NCI-H345 treated with DMSO at 0.1 percent for 48 hours (cell line): Measurements from ENCODE around the gene RAPGEF3.

Experiments
- DNase-seq: peaks from one replicate; lab custom pipeline; 2025; ENCODE audit not compliant: unreplicated experiment; lab: John Stamatoyannopoulos, UW

RAPGEF3 gene

GRCh38 chr12:47722941-47723631 is 35.6 kb downstream of the RAPGEF3 start:
- no peak for DNase-seq

- no peak for DNase-seq
These were observed 36.4 kb downstream of the RAPGEF3 start for GRCh38 chr12:47722136-47722834.

- DNase-seq, result no peak
These were observed 37.2 kb downstream of the RAPGEF3 start for GRCh38 chr12:47721431-47721973.

GRCh38 chr12:47718531-47718930 is 40.1 kb downstream of the RAPGEF3 start:
- DNase-seq, result no peak

GRCh38 chr12:47717443-47718193 is 41.1 kb downstream of the RAPGEF3 start:
- peak; percentile 16 for DNase-seq

GRCh38 chr12:47717046-47717442 is 41.6 kb downstream of the RAPGEF3 start:
- DNase-seq, result no peak

- no peak for DNase-seq
These were observed 42.7 kb downstream of the RAPGEF3 start for GRCh38 chr12:47715877-47716548.

GRCh38 chr12:47715393-47715876 is 43.2 kb downstream of the RAPGEF3 start:
- DNase-seq, result peak; percentile 5

- DNase-seq, result no peak
These were observed 43.8 kb downstream of the RAPGEF3 start for GRCh38 chr12:47714826-47715386.

- DNase-seq, result no peak
These were observed 46.5 kb downstream of the RAPGEF3 start for GRCh38 chr12:47712171-47712570.

- no peak for DNase-seq
These were observed 47.2 kb downstream of the RAPGEF3 start for GRCh38 chr12:47711448-47711847.

- no peak for DNase-seq
These were observed 48.4 kb downstream of the RAPGEF3 start for GRCh38 chr12:47710278-47710677.

- no peak for DNase-seq
These were observed 49.0 kb downstream of the RAPGEF3 start for GRCh38 chr12:47709671-47710070.

GRCh38 chr12:47709237-47709636 is 49.4 kb downstream of the RAPGEF3 start:
- no peak for DNase-seq

GRCh38 chr12:47707905-47708543 is 50.7 kb downstream of the RAPGEF3 start:
- no peak for DNase-seq

GRCh38 chr12:47707355-47707754 is 51.3 kb downstream of the RAPGEF3 start:
- no peak for DNase-seq

GRCh38 chr12:47705566-47706425 is 52.9 kb downstream of the RAPGEF3 start, which contains the start of gene RPAP3:
TSS of gene RPAP3 (minus strand) at chr12:47706030. CDS start at chr12:47702840, 3,190 bp downstream.
- DNase-seq, result peak; percentile 9

- DNase-seq, result no peak
These were observed 53.5 kb downstream of the RAPGEF3 start for GRCh38 chr12:47705229-47705565.

GRCh38 chr12:47704719-47705118 is 54.0 kb downstream of the RAPGEF3 start:
- DNase-seq, result no peak
